ENCODE results near the gene C1GALT1. TPM values are rescaled to one million over a fixed set of nuclear protein-coding genes. Genes with fewer than 3 reads are reported as not detected.

C1GALT1 gene
- total and polyA plus RNA-seq, 2 donors (not counting 3 experiments of a cell fraction or from before 2014, with no cell fraction given) = 18.3 to 31.1 TPM

DNA sequence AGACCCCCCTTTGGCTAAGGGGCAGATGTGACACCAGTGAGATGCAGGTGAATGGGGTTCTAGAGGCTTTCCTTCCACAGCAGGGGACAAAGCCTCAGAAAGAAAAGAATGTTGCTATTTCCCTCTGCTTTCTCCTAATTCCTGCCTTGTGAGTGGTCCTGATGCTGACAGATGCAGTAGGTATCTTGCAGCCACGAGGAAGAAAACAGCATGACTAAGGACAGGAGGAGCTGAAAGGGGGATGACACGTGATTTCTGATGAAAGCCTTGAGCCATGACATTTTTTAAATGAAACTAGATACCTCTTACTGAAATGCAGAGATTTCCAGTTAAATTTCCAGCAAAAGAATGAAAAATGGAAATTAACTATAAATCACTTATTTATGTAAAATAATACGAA is 92.4 kb downstream of the C1GALT1 start:
- no peak for FAIRE-seq
- POLR2A ChIA-PET = no interaction called here
- dilution Hi-C loops (cut with MboI; ENCODE audit: extremely low pct_ligation_motif_present, low sequenced_read_pairs) = no loop called here
- Histone ChIP-seq H3K9ac (replicated peaks; ENCODE audit: extremely low read depth, insufficient read depth, low read length) (no peak overlapping the region), H4K20me1 (replicated peaks; ENCODE audit: control insufficient read depth, extremely low read depth, insufficient read depth, low read length) (no peaks in the 10 kb centered on the region), H3K27ac (ENCODE audit: insufficient read depth, low read depth, low read length) (no peak overlapping the region), H3K79me2 (ENCODE audit: control insufficient read depth, insufficient read depth, low read length) (no peaks in the 10 kb centered on the region), H2AFZ (ENCODE audit: low read depth, low read length) (no peak overlapping the region), H3K4me3 (replicated peaks in 1 of 3; ENCODE audit: insufficient read depth in 1 of 3, low read depth in 1 of 3, low read length in 3 of 3) (no peak overlapping the region), H3K9me3 (replicated peaks; ENCODE audit: control insufficient read depth, insufficient read depth, low read length) (no peaks in the 10 kb centered on the region), H3K4me2 (ENCODE audit: insufficient read depth, low read length) (no peak overlapping the region), H3K4me1 (ENCODE audit: control insufficient read depth, extremely low read depth, insufficient read depth, low read length) (no peaks in the 10 kb centered on the region), H3K36me3 (ENCODE audit: control insufficient read depth in 2 of 2, extremely low read depth in 1 of 2, insufficient read depth in 2 of 2, low read length in 2 of 2) (no peaks in the 10 kb centered on the region), H3K27me3 (ENCODE audit: control insufficient read depth in 2 of 2, insufficient read depth in 2 of 2, low read length in 2 of 2) (no peaks in the 10 kb centered on the region), H3K9me1 (replicated peaks; ENCODE audit: control insufficient read depth, extremely low read depth, insufficient read depth, low read length) (no peaks in the 10 kb centered on the region)
- no TSS peak for BruUV-seq (replicated peaks)
- intact Hi-C loops (cut with micrococcal nuclease) = no loop called here
- TF ChIP-seq, protein P1, sequence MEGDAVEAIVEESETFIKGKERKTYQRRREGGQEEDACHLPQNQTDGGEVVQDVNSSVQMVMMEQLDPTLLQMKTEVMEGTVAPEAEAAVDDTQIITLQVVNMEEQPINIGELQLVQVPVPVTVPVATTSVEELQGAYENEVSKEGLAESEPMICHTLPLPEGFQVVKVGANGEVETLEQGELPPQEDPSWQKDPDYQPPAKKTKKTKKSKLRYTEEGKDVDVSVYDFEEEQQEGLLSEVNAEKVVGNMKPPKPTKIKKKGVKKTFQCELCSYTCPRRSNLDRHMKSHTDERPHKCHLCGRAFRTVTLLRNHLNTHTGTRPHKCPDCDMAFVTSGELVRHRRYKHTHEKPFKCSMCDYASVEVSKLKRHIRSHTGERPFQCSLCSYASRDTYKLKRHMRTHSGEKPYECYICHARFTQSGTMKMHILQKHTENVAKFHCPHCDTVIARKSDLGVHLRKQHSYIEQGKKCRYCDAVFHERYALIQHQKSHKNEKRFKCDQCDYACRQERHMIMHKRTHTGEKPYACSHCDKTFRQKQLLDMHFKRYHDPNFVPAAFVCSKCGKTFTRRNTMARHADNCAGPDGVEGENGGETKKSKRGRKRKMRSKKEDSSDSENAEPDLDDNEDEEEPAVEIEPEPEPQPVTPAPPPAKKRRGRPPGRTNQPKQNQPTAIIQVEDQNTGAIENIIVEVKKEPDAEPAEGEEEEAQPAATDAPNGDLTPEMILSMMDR (IDR thresholded peaks at IDR 0.05; ENCODE audit: extremely low read depth in 1 of 2, insufficient read depth in 1 of 2, low read depth in 1 of 2, low read length in 2 of 2) = no peak
- TF ChIP-seq MYC (IDR thresholded peaks at IDR 0.05; ENCODE audit: low read depth, low read length) (no peak), POLR2AphosphoS5 (IDR thresholded peaks at IDR 0.05; ENCODE audit: insufficient read depth, low read depth, low read length) (no peak), GATA2 (IDR thresholded peaks at IDR 0.05; ENCODE audit: insufficient read depth, insufficient read length, low read depth, low read length) (no peak), POLR2A (IDR thresholded peaks at IDR 0.05; ENCODE audit: low read depth, low read length) (no peak), JUN (IDR thresholded peaks at IDR 0.05; ENCODE audit: borderline replicate concordance, insufficient read depth, insufficient read length, low read depth) (no peak), FOS (IDR thresholded peaks at IDR 0.05; ENCODE audit: borderline replicate concordance, insufficient read depth, low read length) (no peak), EZH2 (IDR thresholded peaks at IDR 0.05; ENCODE audit: borderline replicate concordance, low read depth, low read length, severe bottlenecking) (no peak)
- TF ChIP-seq, protein P2, sequence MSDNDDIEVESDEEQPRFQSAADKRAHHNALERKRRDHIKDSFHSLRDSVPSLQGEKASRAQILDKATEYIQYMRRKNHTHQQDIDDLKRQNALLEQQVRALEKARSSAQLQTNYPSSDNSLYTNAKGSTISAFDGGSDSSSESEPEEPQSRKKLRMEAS (IDR thresholded peaks at IDR 0.05; ENCODE audit: insufficient read depth, insufficient read length) = no peak
- CTCF ChIA-PET = no interaction called here
- DNase-seq (ENCODE audit: low read depth, low spot score) = no peak

Data from endothelial cell of umbilical vein (primary cell).